DOHH2 (cell line): Measurements from ENCODE around the gene KRTAP10-2.
"Not testable (repeated sequence)": the region's sequence is repeated elsewhere in the genome, so short reads cannot be mapped to it uniquely, and the experiment has no call there.

ENCODE experiments used
- H3F3A ChIP-seq: fragments of 200-600 bp; sonication (generic), shearing (Covaris generic); 2 replicates; pipeline ENCODE4 v1.6.0; 2016; ENCODE audit warnings: antibody characterized with exemption, mild to moderate bottlenecking; ENCODE audit not compliant: control insufficient read depth, insufficient read depth
- H3K27ac ChIP-seq: fragments of 200-600 bp; sonication (generic); 2 replicates; pipeline ENCODE4 v1.5.1; 2014; ENCODE audit warnings: low read depth, mild to moderate bottlenecking, low read length, moderate library complexity
- H3K27me3 ChIP-seq: fragments of 200-600 bp; sonication (generic); 2 replicates; pipeline ENCODE4 v1.6.1; 2014; ENCODE audit warnings: mild to moderate bottlenecking, low read length, mixed read lengths; ENCODE audit not compliant: control insufficient read depth
- H3K36me3 ChIP-seq: fragments of 200-600 bp; sonication (generic); 2 replicates; pipeline ENCODE4 v1.6.1; 2014; ENCODE audit warnings: mild to moderate bottlenecking, low read length, moderate library complexity, mixed read lengths; ENCODE audit not compliant: control insufficient read depth
- H3K4me1 ChIP-seq: fragments of 200-600 bp; sonication (generic); 2 replicates; pipeline ENCODE4 v1.6.1; 2014; ENCODE audit warnings: mild to moderate bottlenecking, low read length, mixed read lengths; ENCODE audit not compliant: control insufficient read depth
- H3K4me2 ChIP-seq: fragments of 200-600 bp; sonication (generic); 2 replicates; pipeline ENCODE4 v1.6.0; 2014; ENCODE audit warnings: mild to moderate bottlenecking, low read length, moderate library complexity
- H3K4me3 ChIP-seq: fragments of 200-600 bp; sonication (generic); 2 replicates; pipeline ENCODE4 v1.5.1; 2014; ENCODE audit warnings: mild to moderate bottlenecking, low read length, mixed read lengths
- H3K79me2 ChIP-seq: fragments of 200-600 bp; sonication (generic); 2 replicates; pipeline ENCODE4 v1.6.1; 2014; ENCODE audit warnings: mild to moderate bottlenecking, low read length, mixed read lengths; ENCODE audit not compliant: control insufficient read depth
- H3K9me2 ChIP-seq: fragments of 200-600 bp; sonication (generic); replicated peaks from 2 replicates; pipeline ENCODE4 v1.6.1; 2014; ENCODE audit warnings: mild to moderate bottlenecking, low read length, mixed read lengths; ENCODE audit not compliant: control insufficient read depth
- H3K9me3 ChIP-seq: fragments of 200-600 bp; sonication (generic); 2 replicates; pipeline ENCODE4 v1.6.1; 2014; ENCODE audit warnings: antibody characterized with exemption, low read length, mixed read lengths; ENCODE audit not compliant: control insufficient read depth, insufficient read depth
- H4K20me1 ChIP-seq: fragments of 200-600 bp; sonication (generic); 2 replicates; pipeline ENCODE4 v1.6.0; 2014; ENCODE audit warnings: low read depth, mild to moderate bottlenecking, antibody characterized with exemption, low read length, moderate library complexity; ENCODE audit not compliant: control insufficient read depth, insufficient read depth
- EZH2phosphoT487 ChIP-seq: fragments of 200-600 bp; sonication (generic); IDR thresholded peaks from 2 replicates; pipeline ENCODE4 v1.6.1; 2017; ENCODE audit warnings: borderline replicate concordance, mild to moderate bottlenecking, antibody characterized with exemption, low read length, moderate library complexity, mixed read lengths
- TF ChIP-seq, protein P1 (sequence below): fragments of 200-600 bp; sonication (generic); IDR thresholded peaks from one replicate; pipeline ENCODE4 v1.5.1; 2014; ENCODE audit warnings: antibody characterized with exemption, mild to moderate bottlenecking, low read depth, low read length; ENCODE audit not compliant: poor library complexity, severe bottlenecking

Gene KRTAP10-2

DNA sequence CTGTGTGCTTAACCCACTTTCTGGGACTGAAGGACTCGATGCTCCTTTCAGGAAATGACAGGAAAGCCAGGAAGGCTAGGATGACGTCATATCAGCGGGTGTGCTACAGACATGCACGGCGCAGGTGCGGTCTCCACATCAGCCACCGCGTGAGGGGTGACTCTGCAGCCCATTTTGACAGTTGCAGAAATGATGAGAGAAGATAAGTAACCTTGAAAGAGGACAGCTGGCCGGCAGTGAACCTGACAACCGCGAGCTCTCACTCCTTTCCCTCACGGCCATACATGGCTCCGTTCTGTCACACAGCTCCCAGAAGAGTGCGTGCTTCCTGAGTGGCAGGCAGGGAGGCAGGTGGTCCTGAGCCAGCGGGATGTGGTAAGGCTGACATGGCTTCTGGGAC lies 30.8 kb upstream of the KRTAP10-2 start:
- TF ChIP-seq, protein P1, sequence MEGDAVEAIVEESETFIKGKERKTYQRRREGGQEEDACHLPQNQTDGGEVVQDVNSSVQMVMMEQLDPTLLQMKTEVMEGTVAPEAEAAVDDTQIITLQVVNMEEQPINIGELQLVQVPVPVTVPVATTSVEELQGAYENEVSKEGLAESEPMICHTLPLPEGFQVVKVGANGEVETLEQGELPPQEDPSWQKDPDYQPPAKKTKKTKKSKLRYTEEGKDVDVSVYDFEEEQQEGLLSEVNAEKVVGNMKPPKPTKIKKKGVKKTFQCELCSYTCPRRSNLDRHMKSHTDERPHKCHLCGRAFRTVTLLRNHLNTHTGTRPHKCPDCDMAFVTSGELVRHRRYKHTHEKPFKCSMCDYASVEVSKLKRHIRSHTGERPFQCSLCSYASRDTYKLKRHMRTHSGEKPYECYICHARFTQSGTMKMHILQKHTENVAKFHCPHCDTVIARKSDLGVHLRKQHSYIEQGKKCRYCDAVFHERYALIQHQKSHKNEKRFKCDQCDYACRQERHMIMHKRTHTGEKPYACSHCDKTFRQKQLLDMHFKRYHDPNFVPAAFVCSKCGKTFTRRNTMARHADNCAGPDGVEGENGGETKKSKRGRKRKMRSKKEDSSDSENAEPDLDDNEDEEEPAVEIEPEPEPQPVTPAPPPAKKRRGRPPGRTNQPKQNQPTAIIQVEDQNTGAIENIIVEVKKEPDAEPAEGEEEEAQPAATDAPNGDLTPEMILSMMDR: no peak
- no peak for TF ChIP-seq EZH2phosphoT487
- Histone ChIP-seq H3K9me3 (peaks cover 13% of the 10 kb centered on the region; the same call in 1 of the 2 replicates), H3K36me3 (no peaks in the 10 kb centered on the region), H3K4me2 (no peak overlapping the region), H3K4me3 (no peak overlapping the region), H3K27ac (no peak overlapping the region), H4K20me1 (no peaks in the 10 kb centered on the region), H3K79me2 (no peaks in the 10 kb centered on the region), H3F3A (no peaks in the 10 kb centered on the region), H3K9me2 (no peaks in the 10 kb centered on the region), H3K4me1 (no peaks in the 10 kb centered on the region), H3K27me3 (no peaks in the 10 kb centered on the region)

DNA sequence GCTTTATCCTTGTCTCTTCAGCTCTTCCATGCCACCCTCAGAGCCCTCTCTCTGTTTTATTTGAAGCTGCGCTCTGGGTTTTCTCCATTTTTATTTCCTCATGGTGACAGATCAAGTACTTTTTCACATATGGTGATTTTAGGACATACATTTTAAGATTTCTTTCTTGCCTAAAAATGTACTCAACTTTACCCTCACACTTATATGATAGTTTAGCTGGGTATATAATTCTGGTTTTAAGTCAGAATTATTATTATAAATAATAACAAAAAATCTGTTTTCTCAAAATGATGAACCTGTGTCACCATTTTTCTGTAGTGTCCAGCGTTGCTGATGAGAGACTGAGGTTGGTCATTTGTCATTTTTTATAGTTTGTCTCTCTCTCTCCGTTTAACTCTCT lies 29.9 kb upstream of the KRTAP10-2 start:
- H3K27ac ChIP-seq: no peak overlapping the region

DNA sequence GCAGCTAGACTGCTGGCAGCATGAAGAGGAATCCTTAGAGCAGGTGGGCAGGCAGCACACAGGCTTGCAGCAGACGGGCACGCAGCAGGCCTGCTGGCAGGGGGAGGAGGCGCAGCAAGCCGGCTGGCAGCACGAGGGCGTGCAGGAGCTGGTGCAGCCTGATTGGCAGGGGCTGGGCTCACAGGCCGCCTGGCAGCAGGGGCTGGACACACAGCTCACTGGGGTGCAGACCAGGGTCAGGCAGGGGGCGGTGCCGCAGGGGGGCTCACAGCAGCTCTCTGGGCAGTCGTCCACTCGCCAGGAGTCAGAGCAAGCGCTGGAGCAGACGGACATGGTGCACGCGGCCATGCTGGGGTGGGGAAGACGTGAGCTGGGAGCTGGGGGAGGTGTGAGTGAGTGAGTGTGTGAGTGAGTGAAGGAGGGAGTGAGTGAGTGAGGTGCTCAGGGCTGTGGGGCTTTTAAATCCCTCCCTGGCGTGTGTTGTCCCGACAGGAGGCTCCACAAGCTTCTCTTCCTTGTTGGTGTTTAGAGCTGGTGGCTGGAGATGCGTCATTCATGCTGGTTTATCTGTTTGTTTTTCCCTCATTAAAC lies 29.0 kb upstream of the KRTAP10-2 start, which contains the start of gene KRTAP10-5:
KRTAP10-5 (minus strand) TSS at position 374 of the 591 bp plus-strand sequence; CDS start at position 348, 26 bp downstream.
- not testable (repeated sequence) for H3K27me3 ChIP-seq, H3K9me2 ChIP-seq, H3K4me3 ChIP-seq, H3K27ac ChIP-seq, H3F3A ChIP-seq, H3K4me1 ChIP-seq, H3K36me3 ChIP-seq, H4K20me1 ChIP-seq, H3K4me2 ChIP-seq, H3K79me2 ChIP-seq
- peaks cover 13% of the 10 kb centered on the region; the same call in 1 of the 2 replicates for H3K9me3 ChIP-seq

More for the DNA sequence above, 29.9 kb upstream of the KRTAP10-2 start:
- H3K27me3 ChIP-seq: no peaks in the 10 kb centered on the region
- no peaks in the 10 kb centered on the region for H3K9me2 ChIP-seq
- H3K4me1 ChIP-seq: no peaks in the 10 kb centered on the region
- no peaks in the 10 kb centered on the region for H3K79me2 ChIP-seq
- no peaks in the 10 kb centered on the region for H3K36me3 ChIP-seq
- no peaks in the 10 kb centered on the region for H4K20me1 ChIP-seq
- no peak overlapping the region for H3K4me3 ChIP-seq
- no peaks in the 10 kb centered on the region for H3F3A ChIP-seq
- no peak overlapping the region for H3K4me2 ChIP-seq
- peaks cover 13% of the 10 kb centered on the region; the same call in 1 of the 2 replicates for H3K9me3 ChIP-seq
- TF ChIP-seq, protein P1: no peak
- no peak for TF ChIP-seq EZH2phosphoT487

DNA sequence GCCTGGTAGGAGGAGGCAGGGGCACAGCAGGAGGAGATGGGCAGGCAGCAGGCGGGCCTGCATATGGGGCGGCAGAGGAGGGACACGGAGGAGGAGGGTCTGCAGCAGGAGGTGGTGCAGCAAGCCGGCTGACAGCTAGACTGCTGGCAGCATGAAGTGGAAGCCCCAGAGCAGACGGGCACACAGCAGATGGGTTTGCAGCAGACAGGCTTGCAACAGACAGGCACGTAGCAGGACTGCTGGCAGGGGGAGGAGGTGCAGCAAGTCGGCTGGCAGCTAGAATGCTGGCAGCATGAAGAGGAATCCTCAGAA lies 28.5 kb upstream of the KRTAP10-2 start:
- no peaks in the 10 kb centered on the region for H3F3A ChIP-seq
- H3K4me3 ChIP-seq: no peak overlapping the region
- H4K20me1 ChIP-seq: no peaks in the 10 kb centered on the region
- peaks cover 13% of the 10 kb centered on the region; the same call in 1 of the 2 replicates for H3K9me3 ChIP-seq
- H3K9me2 ChIP-seq: no peaks in the 10 kb centered on the region
- H3K27ac ChIP-seq: no peak overlapping the region
- no peaks in the 10 kb centered on the region for H3K36me3 ChIP-seq
- H3K4me2 ChIP-seq: no peak overlapping the region
- TF ChIP-seq EZH2phosphoT487: no peak
- TF ChIP-seq, protein P1: no peak
- no peaks in the 10 kb centered on the region for H3K79me2 ChIP-seq
- H3K4me1 ChIP-seq: no peaks in the 10 kb centered on the region
- no peaks in the 10 kb centered on the region for H3K27me3 ChIP-seq
